GM19240 (cell line): ENCODE results near the gene TRRAP.

Experiments
- DNase-seq: peaks from one replicate; pipeline ENCODE4 v3.0.0; 2011; ENCODE audit warnings: low spot score; ENCODE audit not compliant: insufficient read length

TRRAP gene

GRCh38 chr7:99004781-99005500 is 126.6 kb downstream of the TRRAP start:
- DNase-seq = no peak

- peak; percentile 40 for DNase-seq
Observed at GRCh38 chr7:99005776-99006175, 127.4 kb downstream of the TRRAP start.

GRCh38 chr7:99006739-99007424 is 128.6 kb downstream of the TRRAP start:
- no peak for DNase-seq

GRCh38 chr7:99008181-99008631 is 129.9 kb downstream of the TRRAP start:
- DNase-seq = no peak

- no peak for DNase-seq
Observed at GRCh38 chr7:99008921-99009530, 130.7 kb downstream of the TRRAP start.

GRCh38 chr7:99010281-99010680 is 131.9 kb downstream of the TRRAP start:
- DNase-seq = no peak

GRCh38 chr7:99011341-99011705 is 133.0 kb downstream of the TRRAP start:
- DNase-seq = no peak

GRCh38 chr7:99011706-99012404 is 133.5 kb downstream of the TRRAP start:
- DNase-seq = no peak

- no peak for DNase-seq
Observed at GRCh38 chr7:99012722-99013121, 134.4 kb downstream of the TRRAP start.

- DNase-seq = no peak
Observed at GRCh38 chr7:99013266-99014112, 135.2 kb downstream of the TRRAP start.

GRCh38 chr7:99014113-99014985 is 136.0 kb downstream of the TRRAP start:
- no peak for DNase-seq

- DNase-seq = no peak
Observed at GRCh38 chr7:99016196-99016595, 137.9 kb downstream of the TRRAP start.

- DNase-seq = no peak
Observed at GRCh38 chr7:99019523-99020412, 141.4 kb downstream of the TRRAP start.

- DNase-seq = no peak
Observed at GRCh38 chr7:99020413-99020715, 142.0 kb downstream of the TRRAP start.

- no peak for DNase-seq
Observed at GRCh38 chr7:99021941-99022560, 143.7 kb downstream of the TRRAP start.

GRCh38 chr7:99024066-99024465 is 145.7 kb downstream of the TRRAP start:
- no peak for DNase-seq

- no peak for DNase-seq
Observed at GRCh38 chr7:99027241-99027640, 148.9 kb downstream of the TRRAP start.

GRCh38 chr7:99027841-99028240 is 149.5 kb downstream of the TRRAP start:
- DNase-seq = no peak
